Astrocyte (in vitro differentiated cells and primary cell): ENCODE measurements around the gene OR4N2. TPM values are rescaled to one million over a fixed set of nuclear protein-coding genes. Genes with fewer than 3 reads are reported as not detected.
"Not testable (repeated sequence)": the region's sequence is repeated elsewhere in the genome, so short reads cannot be mapped to it uniquely, and the experiment has no call there.

Source experiments
- DNase-seq: peaks from one replicate; pipeline ENCODE4 v3.0.0-alpha.2; 2010; ENCODE audit warnings: low read depth
- FAIRE-seq: peaks from 2 replicates; lab custom pipeline; 2011; peaks lifted over from hg19 to GRCh38; lab: Jason Lieb, UNC
- H2AFZ ChIP-seq: 2 replicates; pipeline ENCODE4 v1.6.0; 2012; ENCODE audit warnings: low read depth, low read length, inconsistent platforms
- H3K27ac ChIP-seq: 2 replicates; pipeline ENCODE4 v1.5.1; 2011; ENCODE audit warnings: low read depth, low read length, inconsistent platforms
- H3K27me3 ChIP-seq: 2 replicates; pipeline ENCODE4 v1.6.0; 2011; ENCODE audit warnings: low read length, inconsistent platforms; ENCODE audit not compliant: insufficient read depth
- H3K36me3 ChIP-seq: 2 replicates; pipeline ENCODE4 v1.5.1; 2011; ENCODE audit warnings: low read length, inconsistent platforms; ENCODE audit not compliant: insufficient read depth
- H3K4me1 ChIP-seq: 2 replicates; pipeline ENCODE4 v1.5.1; 2011; ENCODE audit warnings: low read length, inconsistent platforms; ENCODE audit not compliant: insufficient read depth
- H3K4me2 ChIP-seq: 2 replicates; pipeline ENCODE4 v1.6.0; 2012; ENCODE audit warnings: low read length, inconsistent platforms
- H3K4me3 ChIP-seq: 2 replicates; pipeline ENCODE4 v1.5.1; 2011; ENCODE audit warnings: low read depth, mild to moderate bottlenecking, low read length, inconsistent platforms; ENCODE audit not compliant: insufficient read depth
- H3K79me2 ChIP-seq: 2 replicates; pipeline ENCODE4 v1.6.0; 2012; ENCODE audit warnings: mild to moderate bottlenecking, low read length, inconsistent platforms; ENCODE audit not compliant: insufficient read depth
- H3K9ac ChIP-seq: 2 replicates; pipeline ENCODE4 v1.6.0; 2012; ENCODE audit warnings: mild to moderate bottlenecking, low read length, inconsistent platforms
- H3K9me3 ChIP-seq: 2 replicates; pipeline ENCODE4 v1.5.1; 2012; ENCODE audit warnings: low read depth, mild to moderate bottlenecking, low read length, inconsistent platforms; ENCODE audit not compliant: insufficient read depth
- H4K20me1 ChIP-seq: 2 replicates; pipeline ENCODE4 v1.6.0; 2012; ENCODE audit warnings: low read length, inconsistent platforms; ENCODE audit not compliant: insufficient read depth
- H3K27ac Mint-ChIP-seq: one replicate; pipeline ENCODE4 v1.8.0; 2021; ENCODE audit warnings: mild to moderate bottlenecking, mixed read lengths; ENCODE audit not compliant: unreplicated experiment
- H3K27me3 Mint-ChIP-seq: one replicate; pipeline ENCODE4 v1.8.0; 2021; ENCODE audit warnings: low read depth, mixed read lengths; ENCODE audit not compliant: unreplicated experiment
- H3K36me3 Mint-ChIP-seq: one replicate; pipeline ENCODE4 v1.8.0; 2021; ENCODE audit warnings: low read depth, mixed read lengths; ENCODE audit not compliant: unreplicated experiment
- H3K4me1 Mint-ChIP-seq: one replicate; pipeline ENCODE4 v1.8.0; 2021; ENCODE audit warnings: low read depth, mixed read lengths; ENCODE audit not compliant: unreplicated experiment
- H3K4me3 Mint-ChIP-seq: one replicate; pipeline ENCODE4 v1.8.0; 2021; ENCODE audit warnings: mild to moderate bottlenecking, moderate library complexity, mixed read lengths; ENCODE audit not compliant: unreplicated experiment
- H3K9me3 Mint-ChIP-seq: one replicate; pipeline ENCODE4 v1.8.0; 2021; ENCODE audit warnings: mild to moderate bottlenecking, mixed read lengths; ENCODE audit not compliant: unreplicated experiment
- EZH2 ChIP-seq: IDR thresholded peaks from 2 replicates; pipeline ENCODE4 v1.6.1; 2012; ENCODE audit warnings: mild to moderate bottlenecking, low read length, inconsistent platforms; ENCODE audit not compliant: insufficient read depth
- total RNA-seq: library from RNA; stranded (reverse); gene quantifications from 2 replicates; pipeline ENCODE4 v1.2.1, GENCODE V29; 2021
- TF ChIP-seq, protein P1 (sequence below): IDR thresholded peaks from 2 replicates; pipeline ENCODE4 v1.5.1; 2011; ENCODE audit warnings: low read depth, mild to moderate bottlenecking, inconsistent platforms, low read length, moderate library complexity; ENCODE audit not compliant: insufficient read depth

OR4N2 gene
- total RNA-seq, 1 donor from 2014 or later: not detected

DNA sequence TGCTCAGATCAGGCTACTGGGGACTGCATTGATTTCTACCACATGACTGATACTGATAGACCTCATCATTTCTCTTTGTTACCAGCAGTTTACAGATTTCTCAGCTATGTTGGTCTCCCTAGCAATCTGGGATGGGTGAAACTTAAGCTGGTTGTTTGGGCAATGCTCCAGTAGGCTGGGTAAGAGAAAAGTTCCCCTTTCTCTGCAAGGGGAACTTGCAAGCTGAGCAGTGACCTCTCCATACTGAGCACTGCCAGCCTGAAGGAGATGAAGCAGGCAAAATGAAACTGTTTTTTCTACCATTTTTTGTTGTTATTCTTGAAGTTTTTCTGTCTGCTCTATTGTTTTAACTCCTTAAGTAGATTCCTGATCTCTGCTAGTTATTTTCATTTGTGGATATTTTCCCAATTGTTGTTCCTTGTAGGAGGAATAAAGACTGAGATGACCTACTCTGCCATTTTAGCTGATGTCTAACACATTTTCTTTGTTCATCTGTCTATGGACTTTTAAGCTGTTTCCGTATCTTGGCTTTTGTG is 31.6 kb upstream of the OR4N2 start:
- H3K27me3 Mint-ChIP-seq: no peaks in the 10 kb centered on the region
- Histone ChIP-seq H3K4me3 (no peak overlapping the region), H3K79me2 (no peaks in the 10 kb centered on the region), H3K4me1 (no peaks in the 10 kb centered on the region), H4K20me1 (no peaks in the 10 kb centered on the region), H3K4me2 (no peak overlapping the region), H3K9me3 (peaks cover 9% of the 10 kb centered on the region), H3K9ac (no peak overlapping the region), H3K36me3 (no peaks in the 10 kb centered on the region), H2AFZ (no peak overlapping the region), H3K27ac (no peak overlapping the region), H3K27me3 (no peaks in the 10 kb centered on the region)
- no peak overlapping the region for H3K4me3 Mint-ChIP-seq
- no peak for FAIRE-seq
- no peaks in the 10 kb centered on the region for H3K36me3 Mint-ChIP-seq
- TF ChIP-seq EZH2: no peak
- TF ChIP-seq, protein P1, sequence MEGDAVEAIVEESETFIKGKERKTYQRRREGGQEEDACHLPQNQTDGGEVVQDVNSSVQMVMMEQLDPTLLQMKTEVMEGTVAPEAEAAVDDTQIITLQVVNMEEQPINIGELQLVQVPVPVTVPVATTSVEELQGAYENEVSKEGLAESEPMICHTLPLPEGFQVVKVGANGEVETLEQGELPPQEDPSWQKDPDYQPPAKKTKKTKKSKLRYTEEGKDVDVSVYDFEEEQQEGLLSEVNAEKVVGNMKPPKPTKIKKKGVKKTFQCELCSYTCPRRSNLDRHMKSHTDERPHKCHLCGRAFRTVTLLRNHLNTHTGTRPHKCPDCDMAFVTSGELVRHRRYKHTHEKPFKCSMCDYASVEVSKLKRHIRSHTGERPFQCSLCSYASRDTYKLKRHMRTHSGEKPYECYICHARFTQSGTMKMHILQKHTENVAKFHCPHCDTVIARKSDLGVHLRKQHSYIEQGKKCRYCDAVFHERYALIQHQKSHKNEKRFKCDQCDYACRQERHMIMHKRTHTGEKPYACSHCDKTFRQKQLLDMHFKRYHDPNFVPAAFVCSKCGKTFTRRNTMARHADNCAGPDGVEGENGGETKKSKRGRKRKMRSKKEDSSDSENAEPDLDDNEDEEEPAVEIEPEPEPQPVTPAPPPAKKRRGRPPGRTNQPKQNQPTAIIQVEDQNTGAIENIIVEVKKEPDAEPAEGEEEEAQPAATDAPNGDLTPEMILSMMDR: no peak
- H3K4me1 Mint-ChIP-seq: no peaks in the 10 kb centered on the region
- H3K9me3 Mint-ChIP-seq: peaks cover 5% of the 10 kb centered on the region
- no peak overlapping the region for H3K27ac Mint-ChIP-seq
- no peak for DNase-seq

DNA sequence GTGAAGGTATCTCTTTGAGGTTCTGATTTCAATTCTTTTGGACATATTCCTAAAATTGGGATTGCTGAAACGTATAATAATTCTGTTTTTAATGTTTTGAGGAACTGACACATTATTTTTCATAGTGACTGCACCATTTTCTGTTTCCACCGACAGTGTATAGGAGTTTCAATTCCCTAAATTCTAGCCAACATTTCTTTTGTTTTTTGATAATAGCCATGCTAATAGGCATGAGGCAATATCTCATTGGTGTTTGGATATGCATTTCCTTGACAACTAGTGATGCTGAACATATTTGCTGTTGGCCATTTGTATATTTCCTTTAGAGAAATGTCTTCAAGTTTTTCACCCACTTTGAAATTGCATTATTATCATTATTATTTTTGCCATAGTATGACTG is 31.1 kb upstream of the OR4N2 start:
- H3K4me3 Mint-ChIP-seq, H3K27me3 Mint-ChIP-seq, H3K79me2 ChIP-seq, H3K36me3 Mint-ChIP-seq, H3K27ac Mint-ChIP-seq, H3K27me3 ChIP-seq, H3K9me3 ChIP-seq, H3K27ac ChIP-seq, H3K36me3 ChIP-seq, H3K4me1 Mint-ChIP-seq, H3K4me3 ChIP-seq, H2AFZ ChIP-seq, H3K4me1 ChIP-seq, H3K9me3 Mint-ChIP-seq, DNase-seq, H3K9ac ChIP-seq, H4K20me1 ChIP-seq, H3K4me2 ChIP-seq: not testable (repeated sequence)
- peak; percentile 56 for FAIRE-seq

DNA sequence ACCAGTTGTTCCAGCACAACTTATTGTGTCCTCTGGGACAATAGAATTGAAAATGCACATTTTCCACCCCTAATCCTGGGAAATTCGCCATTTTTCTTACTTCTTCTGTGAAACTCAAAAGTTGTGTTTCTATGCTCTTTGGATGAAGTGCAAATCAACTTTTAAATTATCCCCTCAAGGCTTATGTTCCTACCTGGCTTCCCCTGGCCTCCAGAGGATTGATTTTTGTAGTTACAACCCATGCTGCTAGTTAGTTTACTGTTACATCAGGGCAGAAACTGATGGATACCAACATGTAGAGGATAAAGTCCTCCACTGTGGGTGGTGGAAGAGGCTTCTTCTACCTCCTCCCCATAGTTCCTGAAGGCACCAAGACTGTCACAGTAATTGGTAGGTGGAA is 30.4 kb upstream of the OR4N2 start, which contains the start of gene OR4M1:
OR4M1 (plus strand) TSS at position 301 of the 400 bp plus-strand sequence. CDS start 6,819 bp downstream, outside the sequence.
- H3K27ac ChIP-seq, DNase-seq, H3K79me2 ChIP-seq, H3K27me3 ChIP-seq, FAIRE-seq, H3K27me3 Mint-ChIP-seq, H3K4me3 Mint-ChIP-seq, H3K36me3 Mint-ChIP-seq, H3K9ac ChIP-seq, H2AFZ ChIP-seq, H3K4me1 ChIP-seq, H3K27ac Mint-ChIP-seq, H3K4me3 ChIP-seq, H4K20me1 ChIP-seq, H3K36me3 ChIP-seq, H3K4me1 Mint-ChIP-seq, H3K4me2 ChIP-seq, H3K9me3 Mint-ChIP-seq: not testable (repeated sequence)
- H3K9me3 ChIP-seq: peaks cover 11% of the 10 kb centered on the region
